ENCODE data around the gene SLC46A1.

The SLC46A1 gene

GRCh38 chr17:28405632-28406472, at the start of gene SLC46A1:
TSS of gene SLC46A1 (minus strand) at chr17:28406212. CDS start at chr17:28406114, 98 bp downstream.
- peak within 1 kb of the TSS; percentile 77 for H3K9ac ChIP-seq (ENCODE audit: low read length)

GRCh38 chr17:28449859-28450258, 43.8 kb upstream of the SLC46A1 start:
- TF ChIP-seq EZH2phosphoT487 (conservative IDR thresholded peaks at IDR 0.05; ENCODE audit: low read length) = no peak
- TF ChIP-seq CTCF (IDR thresholded peaks at IDR 0.05; ENCODE audit: insufficient read depth, low read length, poor library complexity, severe bottlenecking) = no peak
- no peaks in the 10 kb centered on the region for H3K36me3 ChIP-seq (ENCODE audit: low read length)
- no peaks in the 10 kb centered on the region for H3F3A ChIP-seq (ENCODE audit: insufficient read depth)
- no peak overlapping the region for H3K4me3 ChIP-seq (ENCODE audit: insufficient read depth, low read length, poor library complexity, severe bottlenecking)
- H3K9ac ChIP-seq (ENCODE audit: low read length) = no peak overlapping the region
- H3K9me2 ChIP-seq (replicated peaks; ENCODE audit: insufficient read depth, low read length) = no peaks in the 10 kb centered on the region
- H3K79me2 ChIP-seq (ENCODE audit: insufficient read depth, low read length) = no peaks in the 10 kb centered on the region
- no peak overlapping the region for H2AFZ ChIP-seq (ENCODE audit: low read depth, low read length, severe bottlenecking)
- no peaks in the 10 kb centered on the region; the same call in 1 of the 2 replicates for H3K27me3 ChIP-seq (ENCODE audit: low read length)
- H3K27ac ChIP-seq (ENCODE audit: low read depth, low read length) = no peak overlapping the region
- H3K4me2 ChIP-seq (ENCODE audit: low read depth, low read length, poor library complexity, severe bottlenecking) = no peak overlapping the region
- no peaks in the 10 kb centered on the region for H4K20me1 ChIP-seq (ENCODE audit: low read depth, low read length)
- H3K9me3 ChIP-seq (ENCODE audit: insufficient read depth, low read length) = no peaks in the 10 kb centered on the region

More at GRCh38 chr17:28405632-28406472, at the start of gene SLC46A1:
- Histone ChIP-seq H3K27ac (ENCODE audit: low read depth, low read length) (no peak within 1 kb of the TSS), H4K20me1 (ENCODE audit: low read depth, low read length) (no peaks in the 10 kb centered on the region), H3K9me3 (ENCODE audit: insufficient read depth, low read length) (no peaks in the 10 kb centered on the region), H3K36me3 (ENCODE audit: low read length) (no peaks in the 10 kb centered on the region), H3F3A (ENCODE audit: insufficient read depth) (no peaks in the 10 kb centered on the region), H3K4me2 (ENCODE audit: low read depth, low read length, poor library complexity, severe bottlenecking) (peak within 1 kb of the TSS; percentile 63), H2AFZ (ENCODE audit: low read depth, low read length, severe bottlenecking) (peak within 1 kb of the TSS; percentile 92), H3K79me2 (ENCODE audit: insufficient read depth, low read length) (no peaks in the 10 kb centered on the region), H3K27me3 (ENCODE audit: low read length) (no peaks in the 10 kb centered on the region), H3K4me3 (ENCODE audit: insufficient read depth, low read length, poor library complexity, severe bottlenecking) (peak within 1 kb of the TSS; percentile 62), H3K9me2 (replicated peaks; ENCODE audit: insufficient read depth, low read length) (no peaks in the 10 kb centered on the region)
- TF ChIP-seq CTCF (IDR thresholded peaks at IDR 0.05; ENCODE audit: insufficient read depth, low read length, poor library complexity, severe bottlenecking) (no peak), EZH2phosphoT487 (conservative IDR thresholded peaks at IDR 0.05; ENCODE audit: low read length) (no peak)

GRCh38 chr17:28447396-28447760, 41.4 kb upstream of the SLC46A1 start:
- H3K9me2 ChIP-seq (replicated peaks; ENCODE audit: insufficient read depth, low read length) = no peaks in the 10 kb centered on the region
- H3K27ac ChIP-seq (ENCODE audit: low read depth, low read length) = no peak overlapping the region
- no peak overlapping the region for H3K9ac ChIP-seq (ENCODE audit: low read length)
- H4K20me1 ChIP-seq (ENCODE audit: low read depth, low read length) = no peaks in the 10 kb centered on the region
- no peaks in the 10 kb centered on the region for H3K36me3 ChIP-seq (ENCODE audit: low read length)
- H3K4me3 ChIP-seq (ENCODE audit: insufficient read depth, low read length, poor library complexity, severe bottlenecking) = no peak overlapping the region
- H3K4me2 ChIP-seq (ENCODE audit: low read depth, low read length, poor library complexity, severe bottlenecking) = no peak overlapping the region
- H3K79me2 ChIP-seq (ENCODE audit: insufficient read depth, low read length) = no peaks in the 10 kb centered on the region
- no peak overlapping the region for H2AFZ ChIP-seq (ENCODE audit: low read depth, low read length, severe bottlenecking)
- no peaks in the 10 kb centered on the region for H3F3A ChIP-seq (ENCODE audit: insufficient read depth)
- H3K9me3 ChIP-seq (ENCODE audit: insufficient read depth, low read length) = no peaks in the 10 kb centered on the region
- no peaks in the 10 kb centered on the region; the same call in 1 of the 2 replicates for H3K27me3 ChIP-seq (ENCODE audit: low read length)
- TF ChIP-seq EZH2phosphoT487 (conservative IDR thresholded peaks at IDR 0.05; ENCODE audit: low read length) (no peak), CTCF (IDR thresholded peaks at IDR 0.05; ENCODE audit: insufficient read depth, low read length, poor library complexity, severe bottlenecking) (no peak)
